ENCODE data around the gene CDH13. TPM values are rescaled to one million over a fixed set of nuclear protein-coding genes. Genes with fewer than 3 reads are reported as not detected.

The CDH13 gene
- total and polyA plus RNA-seq, 10 of the 15 experiments (the other 5 are each of a cell fraction or from before 2014, with no cell fraction given) = under 0.01 to 0.05 TPM; not detected in 8

- Histone ChIP-seq H3K27me3 (replicated peaks in 1 of 2; ENCODE audit: control insufficient read depth in 2 of 2, insufficient read depth in 2 of 2, low read length in 1 of 2) (no peaks in the 10 kb centered on the region), H3K27ac (ENCODE audit: control insufficient read depth, insufficient read depth) (no peak overlapping the region), H3K4me2 (ENCODE audit: control insufficient read depth, insufficient read depth) (no peak overlapping the region), H3K9ac (ENCODE audit: control insufficient read depth, insufficient read depth, low read length) (no peak overlapping the region), H3K36me3 (ENCODE audit: control insufficient read depth in 2 of 2, insufficient read depth in 2 of 2, low read length in 1 of 2) (no peaks in the 10 kb centered on the region), H3K9me3 (replicated peaks; ENCODE audit: control insufficient read depth, insufficient read depth, low read length) (no peaks in the 10 kb centered on the region), H3K79me2 (ENCODE audit: control insufficient read depth, insufficient read depth, low read length) (no peaks in the 10 kb centered on the region), H2AFZ (ENCODE audit: control insufficient read depth, low read depth, low read length) (no peak overlapping the region), H3K4me1 (ENCODE audit: control insufficient read depth, insufficient read depth, low read length) (no peaks in the 10 kb centered on the region), H4K20me1 (ENCODE audit: control insufficient read depth, insufficient read depth) (no peaks in the 10 kb centered on the region), H3K4me3 (no peak overlapping the region)
- 29% methylated on average over 5 of the region's 5 CpGs for WGBS (ENCODE audit: insufficient coverage, insufficient replicate concordance, low lambda C conversion rate, missing lambda C conversion rate)
- ChIA-PET RAD21 (ENCODE audit: unreplicated experiment) (no interaction called here), SMC1A (ENCODE audit: uncharacterized antibody, unreplicated experiment) (no interaction called here), CTCF (no interaction called here), POLR2A (no interaction called here)
- BruUV-seq (replicated peaks) = no TSS peak
- TF ChIP-seq RUNX3 (IDR thresholded peaks at IDR 0.05; ENCODE audit: low read length) (no peak), WRNIP1 (IDR thresholded peaks at IDR 0.05; ENCODE audit: borderline replicate concordance, low read depth, low read length) (no peak), NFIC (IDR thresholded peaks at IDR 0.05; ENCODE audit: low read depth, low read length) (no peak), POLR2AphosphoS2 (IDR thresholded peaks at IDR 0.05; ENCODE audit: low read depth, low read length) (no peak), ELK1 (IDR thresholded peaks at IDR 0.05; ENCODE audit: low read depth, low read length) (no peak), CBX5 (IDR thresholded peaks at IDR 0.05; ENCODE audit: low read depth) (no peak), E2F8 (IDR thresholded peaks at IDR 0.05; ENCODE audit: low read depth, partially characterized antibody) (no peak), MTA3 (IDR thresholded peaks at IDR 0.05; ENCODE audit: borderline replicate concordance, low read length) (no peak), HDGF (IDR thresholded peaks at IDR 0.05) (no peak), HDAC6 (IDR thresholded peaks at IDR 0.05; ENCODE audit: unreplicated experiment) (no peak), TCF3 (IDR thresholded peaks at IDR 0.05; ENCODE audit: borderline replicate concordance, insufficient read depth, low read depth, low read length) (no peak), JUND (IDR thresholded peaks at IDR 0.05; ENCODE audit: low read depth, low read length) (no peak), NKRF (conservative IDR thresholded peaks at IDR 0.05) (no peak)
- TF ChIP-seq, protein P1, sequence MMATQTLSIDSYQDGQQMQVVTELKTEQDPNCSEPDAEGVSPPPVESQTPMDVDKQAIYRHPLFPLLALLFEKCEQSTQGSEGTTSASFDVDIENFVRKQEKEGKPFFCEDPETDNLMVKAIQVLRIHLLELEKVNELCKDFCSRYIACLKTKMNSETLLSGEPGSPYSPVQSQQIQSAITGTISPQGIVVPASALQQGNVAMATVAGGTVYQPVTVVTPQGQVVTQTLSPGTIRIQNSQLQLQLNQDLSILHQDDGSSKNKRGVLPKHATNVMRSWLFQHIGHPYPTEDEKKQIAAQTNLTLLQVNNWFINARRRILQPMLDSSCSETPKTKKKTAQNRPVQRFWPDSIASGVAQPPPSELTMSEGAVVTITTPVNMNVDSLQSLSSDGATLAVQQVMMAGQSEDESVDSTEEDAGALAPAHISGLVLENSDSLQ (IDR thresholded peaks at IDR 0.05) = no peak
- no peak for FAIRE-seq
- ATAC-seq = no peak
- in situ Hi-C loops (cut with MboI) = no loop called here
- intact Hi-C loops (cut with micrococcal nuclease; ENCODE audit: unreplicated experiment) = no loop called here
- DNase-seq (ENCODE audit: low read depth, low spot score) = no peak
Observed at GRCh38 chr16:82993415-82993814, 366.6 kb downstream of the CDH13 start.
